HG02870 (cell line): ENCODE results near the gene LARP4B.

ENCODE experiments used
- ATAC-seq: cut with Tn5 transposase; IDR thresholded peaks from one replicate; pipeline ENCODE4 v1.9.1; 2021; ENCODE audit warnings: mild to moderate bottlenecking, moderate library complexity; ENCODE audit not compliant: unreplicated experiment

The LARP4B gene

DNA sequence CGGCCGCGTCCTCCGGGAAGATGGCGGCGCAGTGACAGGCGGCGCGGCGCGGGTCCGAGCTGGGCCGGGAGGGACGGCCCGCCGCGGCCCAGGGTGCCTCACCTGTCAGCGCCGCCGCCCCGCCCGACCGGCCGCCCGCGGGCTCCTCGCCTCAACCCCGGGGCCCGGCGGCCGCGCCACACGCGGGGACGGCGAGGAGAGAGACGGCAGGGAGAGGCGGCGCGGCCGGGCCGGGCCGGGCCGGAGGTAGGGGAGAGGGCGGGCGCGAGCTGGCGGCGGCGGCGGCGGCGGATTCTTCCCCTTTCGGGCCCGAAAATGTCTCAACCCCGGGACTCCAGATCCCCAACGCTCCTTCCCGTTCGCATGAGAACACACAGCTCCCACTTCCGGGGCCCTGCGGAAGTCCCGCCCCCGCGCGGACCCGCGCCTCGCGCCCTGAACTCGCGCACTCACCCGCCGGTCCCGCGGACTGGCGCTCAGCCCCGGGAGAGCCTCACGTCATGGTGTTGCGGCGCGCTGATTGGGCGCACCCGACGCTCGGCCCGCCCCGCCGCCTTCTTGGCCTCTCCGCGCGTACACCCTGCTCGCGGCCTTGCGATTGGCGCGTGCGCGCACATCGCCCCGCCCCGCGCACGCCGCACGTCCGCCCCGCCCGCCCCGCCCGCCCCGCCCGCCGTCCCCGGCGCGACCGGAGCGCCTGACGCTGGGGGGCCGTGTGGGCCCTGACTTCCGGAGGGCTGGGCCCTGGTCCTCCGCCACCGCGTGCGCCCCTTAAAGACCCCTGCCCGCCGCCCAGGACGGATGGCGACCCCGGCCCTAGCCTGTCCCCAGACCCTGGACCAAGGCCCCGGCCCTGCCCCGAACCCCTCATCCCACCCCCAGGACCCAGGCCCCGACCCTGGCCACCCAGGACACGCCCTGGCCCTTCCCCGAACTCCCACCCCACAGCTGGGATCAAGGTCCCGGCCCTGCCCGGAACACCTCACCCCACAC, at the start of gene LARP4B:
Gene LARP4B (minus strand): TSS at position 380 of the 993 bp plus-strand sequence. CDS start 45,984 bp downstream, outside the sequence.
- ATAC-seq, result peak; percentile 91

DNA sequence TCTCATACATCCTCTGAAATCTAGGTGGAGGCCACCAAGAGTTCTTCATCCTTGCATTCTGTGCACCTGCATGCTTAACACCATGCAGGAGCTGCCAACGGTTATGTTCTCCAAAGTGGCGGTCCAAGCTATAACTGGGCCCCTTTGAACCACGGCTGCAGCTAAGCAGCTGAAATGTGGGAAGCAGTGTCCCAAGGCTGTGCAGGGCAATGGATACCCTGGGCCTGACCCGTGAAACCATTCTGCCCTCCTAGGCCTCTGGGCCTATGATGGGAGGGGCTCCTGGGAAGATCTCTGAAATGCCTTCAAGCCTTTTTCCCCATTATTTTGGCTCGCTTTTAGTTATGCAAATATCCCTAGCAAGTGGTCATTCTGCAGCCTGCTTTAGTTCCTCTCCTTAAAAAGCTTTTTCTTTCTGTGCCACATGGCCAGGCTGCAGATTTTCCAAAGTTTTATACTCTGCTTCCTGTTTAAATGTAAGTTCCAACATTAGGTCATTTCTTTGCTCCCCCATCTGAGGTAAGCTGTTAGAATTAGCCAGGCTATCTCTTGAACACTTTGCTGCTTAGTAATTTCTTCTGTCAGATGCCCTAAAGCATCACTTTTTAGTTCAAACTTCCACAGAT, 49.1 kb upstream of the LARP4B start:
- no peak for ATAC-seq

DNA sequence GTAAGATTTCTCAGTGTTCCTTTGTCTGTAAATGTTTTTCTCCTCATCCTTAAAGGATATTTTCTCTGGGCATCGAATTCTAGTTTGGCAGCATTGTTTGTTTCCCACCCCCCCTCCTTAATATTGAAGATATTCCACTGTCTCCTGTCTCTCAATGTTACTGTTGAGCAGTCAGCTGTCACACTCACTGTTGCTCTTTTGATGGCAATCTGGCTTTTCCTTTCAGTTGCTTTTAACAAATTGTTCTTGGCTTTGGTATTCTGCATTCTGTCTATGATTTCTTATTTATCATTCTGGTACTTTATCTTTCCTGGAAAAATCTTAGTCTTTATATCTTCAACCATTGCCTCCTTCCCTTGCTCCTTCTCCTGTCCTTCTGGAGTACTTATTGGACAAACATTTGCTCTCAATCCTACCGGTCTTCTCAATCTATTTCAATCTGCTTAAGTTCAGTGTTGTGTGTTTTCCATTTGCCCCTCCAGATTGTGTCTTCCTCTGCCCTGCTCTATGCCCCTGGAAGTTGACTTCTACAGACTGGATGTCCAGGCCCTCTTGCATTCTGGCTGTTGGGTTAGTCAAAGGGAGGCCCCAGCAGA, 47.4 kb upstream of the LARP4B start:
- ATAC-seq, result no peak

DNA sequence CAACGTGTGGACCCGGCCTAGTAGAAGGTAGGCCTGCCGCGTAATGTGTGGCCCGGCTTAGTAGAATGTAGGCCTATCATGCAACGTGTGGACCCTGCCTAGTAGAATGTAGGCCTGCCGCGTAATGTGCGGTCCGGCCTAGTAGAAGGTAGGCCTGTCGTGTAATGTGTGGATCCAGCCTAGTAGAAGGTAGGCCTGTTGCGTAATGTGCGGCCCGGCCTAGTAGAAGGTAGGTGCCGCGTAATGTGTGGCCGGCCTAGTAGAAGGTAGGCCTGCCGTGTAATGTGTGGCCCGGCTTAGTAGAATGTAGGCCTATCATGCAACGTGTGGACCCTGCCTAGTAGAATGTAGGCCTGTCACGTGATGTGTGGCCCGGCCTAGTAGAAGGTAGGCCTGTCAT, 44.8 kb upstream of the LARP4B start:
- no peak for ATAC-seq

DNA sequence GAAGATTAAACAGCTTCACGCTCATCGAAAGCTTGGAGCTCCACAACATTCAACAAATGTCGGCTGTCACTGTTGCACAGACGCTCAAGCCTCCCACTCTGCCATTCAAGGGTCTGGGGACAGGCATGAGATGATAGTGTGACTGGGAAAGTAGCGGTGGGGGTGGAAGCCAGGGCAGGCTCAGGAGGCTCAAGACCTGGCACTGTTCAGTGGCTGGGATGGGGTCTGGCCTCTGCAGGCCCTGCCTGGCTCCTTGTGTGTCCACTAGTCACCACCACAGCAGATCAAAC, 43.2 kb upstream of the LARP4B start:
- no peak for ATAC-seq

DNA sequence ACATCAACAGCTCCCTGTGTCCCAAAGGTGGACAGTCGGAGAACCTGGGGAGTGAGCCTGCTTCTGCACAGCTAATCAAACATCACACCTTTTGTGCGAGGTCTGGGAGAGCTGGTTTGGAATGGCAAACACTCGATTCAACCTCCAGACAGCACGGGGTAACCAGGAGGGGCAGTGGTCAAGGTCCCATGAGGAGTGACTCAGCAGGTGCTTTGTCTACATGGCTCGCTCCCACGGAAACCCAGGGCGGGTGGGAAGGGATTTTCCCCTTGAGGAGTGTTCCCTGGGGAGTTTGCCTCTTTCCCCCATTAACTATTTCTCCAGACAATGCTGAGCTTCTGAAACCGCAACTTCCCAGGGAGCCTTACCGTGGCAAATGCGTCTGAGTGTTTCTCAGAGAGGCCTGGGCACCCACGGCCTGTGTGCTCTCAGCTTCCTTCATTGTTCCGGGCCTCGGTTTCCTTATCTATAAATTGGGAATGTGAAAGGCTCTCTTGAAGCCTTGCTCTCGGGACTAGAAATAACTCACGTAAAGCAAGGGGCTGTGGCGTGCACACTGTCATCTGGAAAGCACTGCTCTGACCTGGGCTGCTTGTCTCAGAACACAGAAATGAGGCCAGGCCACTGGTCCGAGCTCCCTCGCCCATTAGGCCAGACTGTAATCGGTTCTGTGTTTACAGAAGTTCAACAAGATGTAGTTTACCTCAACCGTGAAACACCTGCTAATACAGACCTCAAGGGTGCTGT, 42.7 kb upstream of the LARP4B start:
- no peak for ATAC-seq

DNA sequence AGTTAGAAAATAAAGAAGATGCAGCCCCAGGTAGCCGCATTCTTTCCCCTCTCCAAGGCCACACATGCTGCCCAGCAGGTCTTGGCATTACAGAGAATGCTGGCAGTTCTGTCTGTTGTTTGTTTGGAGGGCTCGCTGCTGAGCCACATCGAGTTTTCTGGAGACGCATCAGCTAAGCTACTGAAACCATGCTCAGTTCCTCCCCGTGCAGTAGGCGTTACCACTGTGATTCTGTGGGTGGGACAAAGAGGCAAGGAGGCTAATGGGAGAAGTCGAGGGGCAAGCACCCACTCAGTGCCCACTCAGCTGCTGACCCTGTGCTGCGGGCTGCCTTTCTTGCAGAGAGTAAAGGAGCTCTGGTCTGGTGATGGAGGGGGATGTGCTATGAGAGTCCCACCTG, 41.3 kb upstream of the LARP4B start:
- peak; percentile 66 for ATAC-seq

DNA sequence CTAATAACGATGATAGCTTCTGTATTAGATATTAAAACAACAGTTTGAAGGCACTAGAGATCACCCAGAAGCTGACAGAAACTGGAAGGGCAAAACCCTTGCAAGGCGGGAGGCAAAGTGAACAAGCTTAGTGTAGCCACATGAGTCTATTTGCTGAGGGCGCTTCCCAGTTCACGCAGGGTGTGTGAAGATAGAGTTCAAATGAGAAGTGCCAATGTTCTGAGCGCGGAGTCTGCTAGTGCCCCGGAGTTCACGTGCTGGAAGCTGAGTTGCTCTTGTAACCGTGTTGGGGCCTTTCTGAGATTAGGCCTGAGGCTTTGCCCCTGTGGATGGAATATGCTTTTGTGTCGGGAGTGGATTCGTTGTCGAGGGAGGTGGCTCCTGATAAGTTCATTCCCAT, 40.1 kb upstream of the LARP4B start:
- ATAC-seq, result no peak

DNA sequence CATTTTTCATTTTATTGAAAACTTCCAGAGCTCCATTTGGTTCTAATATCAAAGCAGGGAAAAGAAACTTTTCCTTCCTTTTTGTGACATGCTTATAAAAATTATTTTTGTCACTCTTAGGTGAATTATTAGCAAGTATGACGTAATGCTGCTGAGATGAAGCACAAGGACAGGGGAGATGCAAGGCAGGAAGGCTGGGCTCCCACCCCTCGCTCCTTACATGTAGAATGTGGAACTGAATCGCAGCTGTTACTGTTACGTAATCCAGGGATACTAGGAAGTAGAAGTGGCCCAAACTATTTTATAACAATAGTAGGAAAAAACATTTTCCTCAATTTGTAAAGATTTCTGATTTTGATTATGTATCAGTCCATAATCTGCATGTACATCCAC, 39.6 kb upstream of the LARP4B start:
- ATAC-seq, result no peak

DNA sequence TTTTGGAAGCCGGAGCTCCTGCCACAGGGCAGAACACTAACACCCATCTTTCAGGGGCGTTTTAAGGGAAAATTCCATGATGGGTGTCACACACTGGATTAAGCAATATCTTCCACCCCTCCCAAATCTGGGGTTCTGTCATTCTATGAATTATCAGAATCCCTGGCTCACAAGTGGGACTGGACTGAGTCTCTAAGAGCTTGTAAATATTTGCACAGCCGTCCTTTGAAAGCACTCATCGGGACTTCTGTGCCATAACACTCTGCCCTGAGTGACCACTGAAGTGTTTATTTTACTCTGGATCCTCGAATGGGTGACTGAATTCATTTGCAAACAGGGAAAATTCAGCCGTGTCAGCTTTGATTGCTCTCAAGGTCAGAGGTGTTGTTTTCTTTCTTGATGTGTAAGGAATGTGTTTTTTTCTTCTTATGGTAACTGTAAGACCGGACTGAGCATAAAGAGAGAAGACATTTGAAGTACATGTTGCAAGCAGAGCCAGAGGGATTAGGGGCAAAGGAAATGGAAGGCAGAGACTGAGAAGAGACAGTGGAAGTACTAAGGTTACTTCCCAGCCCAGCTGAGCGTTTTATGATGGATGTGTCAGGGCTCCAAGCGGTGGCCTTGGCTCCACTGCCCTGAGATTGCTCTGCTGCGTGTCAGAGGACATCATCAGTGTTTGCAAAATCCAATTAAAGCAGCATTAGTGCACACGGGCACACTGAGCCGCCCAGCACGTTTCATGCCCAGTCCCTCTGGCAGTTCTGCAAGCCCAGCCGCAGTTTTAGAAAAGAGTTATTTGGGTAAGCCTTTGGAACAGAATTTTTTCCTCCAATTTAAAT, 39.0 kb upstream of the LARP4B start:
- ATAC-seq, result no peak

DNA sequence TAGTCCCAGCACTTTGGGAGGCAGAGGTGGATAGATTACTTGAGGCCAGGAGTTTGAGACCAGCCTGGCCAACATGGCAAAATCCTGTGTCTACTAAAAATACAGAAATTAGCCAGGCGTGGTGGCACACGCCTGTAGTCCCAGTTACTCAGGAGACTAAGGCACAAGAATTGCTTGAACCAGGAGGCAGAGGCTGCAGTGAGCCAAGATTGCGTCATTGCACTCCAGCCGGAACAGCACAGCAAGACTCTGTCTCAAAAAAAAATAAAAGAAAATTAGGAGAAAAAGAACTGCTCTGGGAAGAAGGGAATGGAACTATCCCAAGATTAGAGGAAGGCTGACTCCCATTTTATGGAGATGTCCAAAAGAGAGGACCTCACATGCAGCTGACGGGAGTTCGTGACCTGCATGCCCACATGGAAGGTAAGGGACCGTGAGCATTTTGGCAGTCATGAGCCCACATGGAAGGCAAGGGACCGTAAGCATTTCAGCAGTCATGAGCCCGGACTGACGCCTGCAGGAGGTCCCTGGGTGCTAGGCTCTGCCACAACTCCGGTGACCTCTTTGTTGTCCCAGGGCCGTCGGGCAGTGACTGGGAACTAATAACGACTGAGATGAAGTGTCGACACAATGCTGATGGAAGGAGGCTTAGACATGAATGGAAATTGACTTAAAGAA, 38.1 kb upstream of the LARP4B start:
- ATAC-seq, result no peak

DNA sequence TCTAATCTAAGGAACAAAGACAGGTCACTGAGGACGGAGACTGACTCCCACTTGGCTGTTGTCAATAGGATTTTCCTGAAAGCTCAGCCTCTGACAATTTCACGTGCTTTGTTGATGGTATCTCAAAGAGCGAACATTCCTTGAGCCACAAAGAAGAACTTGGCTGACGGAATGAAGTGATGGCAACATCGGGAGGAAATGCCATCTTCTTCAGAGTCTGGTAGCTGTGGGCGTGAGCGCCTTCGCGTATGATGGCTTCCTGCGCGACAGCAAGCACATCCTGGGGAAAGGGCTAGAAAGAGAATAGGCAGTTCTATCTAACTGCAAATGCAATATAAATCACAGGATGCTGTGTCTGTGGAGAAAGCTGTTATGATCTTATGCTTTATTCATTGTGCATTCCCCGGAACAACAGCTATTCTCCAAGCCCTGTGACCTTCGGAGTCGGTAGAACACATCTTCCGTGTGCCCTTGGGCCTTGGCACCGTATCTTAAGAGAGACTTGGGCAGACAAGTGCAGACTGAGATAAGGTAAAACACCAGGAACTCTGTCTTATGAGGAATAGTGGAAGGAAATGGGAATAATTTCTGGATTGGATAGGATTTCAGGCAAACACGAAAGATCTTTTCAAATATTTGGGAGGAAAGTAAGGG, 37.2 kb upstream of the LARP4B start:
- ATAC-seq, result no peak

DNA sequence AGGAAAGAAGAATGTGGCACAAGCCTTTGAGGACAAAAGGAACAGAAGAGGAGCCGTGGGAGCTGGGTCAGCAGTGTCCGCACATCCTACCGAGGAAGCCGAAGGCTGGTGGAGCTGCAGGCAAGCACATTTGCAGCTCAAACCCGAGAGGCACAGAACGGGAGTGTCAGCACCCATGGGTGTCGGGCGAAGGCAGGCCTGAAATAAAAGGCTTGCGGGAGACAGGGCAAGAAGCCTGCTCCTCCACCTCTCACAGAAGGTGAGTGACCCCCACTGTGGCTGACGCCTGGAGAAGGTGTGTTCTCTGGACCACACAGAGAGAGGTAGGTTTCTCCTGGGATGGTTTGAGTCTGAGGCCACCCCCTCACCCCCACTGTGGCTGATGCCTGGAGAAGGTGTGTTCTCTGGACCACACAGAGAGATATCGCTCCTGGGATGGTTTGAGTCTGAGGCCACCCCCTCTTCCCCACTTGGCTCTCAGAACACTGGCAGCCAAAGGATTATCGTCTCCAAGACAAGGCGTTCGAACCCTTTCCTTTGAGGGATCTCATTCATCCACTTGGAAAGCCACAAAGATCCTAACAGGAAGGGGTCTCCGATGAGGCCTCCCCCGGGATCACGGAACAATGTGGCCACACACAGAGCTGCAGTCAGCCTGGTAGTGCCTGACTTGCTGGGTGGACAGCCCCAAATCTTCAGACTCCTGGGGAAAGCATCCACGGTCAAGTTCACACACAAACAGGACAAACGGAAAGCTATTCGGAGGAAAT, 35.1 kb upstream of the LARP4B start:
- ATAC-seq, result no peak

DNA sequence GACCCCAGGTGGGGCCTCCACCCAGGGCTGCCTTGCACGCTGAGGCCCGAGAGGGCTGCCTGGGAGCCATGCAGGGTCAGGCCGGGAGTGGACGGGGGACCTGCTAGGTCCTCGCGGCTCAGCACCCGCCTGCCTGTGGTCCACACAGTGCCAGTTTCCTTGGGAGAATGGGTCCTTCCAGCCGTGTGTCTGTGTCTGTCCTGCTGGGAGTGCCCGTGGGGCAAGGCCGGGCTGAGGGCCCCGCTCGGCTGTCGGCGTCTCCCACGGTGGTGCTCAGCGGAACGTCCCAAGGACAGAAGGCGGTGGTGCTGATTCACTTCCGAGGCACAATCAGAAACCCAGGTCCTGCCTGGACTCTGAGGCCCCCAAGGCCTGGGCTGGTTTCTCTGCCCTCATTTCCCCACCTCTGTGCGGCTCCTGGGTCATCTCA, 33.5 kb upstream of the LARP4B start:
- no peak for ATAC-seq

DNA sequence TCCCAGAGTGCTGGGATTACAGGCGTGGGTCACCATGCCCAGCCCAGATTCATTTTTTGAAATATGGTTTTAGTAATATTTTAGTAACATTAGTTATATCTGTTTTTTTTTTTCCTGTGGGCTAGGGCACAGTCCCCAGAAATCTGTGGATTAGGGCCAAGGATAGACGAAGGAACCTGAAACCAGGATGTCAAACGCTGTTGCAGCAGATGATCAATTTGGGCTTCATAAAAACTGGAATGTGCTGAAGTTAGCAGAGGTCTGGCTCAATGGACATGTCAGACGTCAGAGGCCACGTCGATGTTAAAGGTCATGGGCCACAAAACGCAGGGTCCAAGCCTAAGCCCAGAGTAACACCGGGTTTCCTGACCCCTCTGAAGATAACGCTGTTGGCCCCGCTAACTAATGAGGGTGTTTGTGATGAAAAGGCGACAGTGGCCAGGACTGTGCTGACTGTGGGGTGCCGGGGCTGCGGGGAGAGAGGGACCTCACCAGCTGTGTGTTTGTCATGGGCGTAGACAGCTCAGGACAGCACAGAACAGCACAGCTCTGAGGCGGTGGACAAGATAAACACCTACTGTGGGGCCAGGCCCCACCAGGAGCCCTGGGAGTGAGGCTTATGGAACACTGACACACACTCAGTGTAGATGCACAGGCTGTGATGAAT, 32.9 kb upstream of the LARP4B start:
- ATAC-seq, result no peak

DNA sequence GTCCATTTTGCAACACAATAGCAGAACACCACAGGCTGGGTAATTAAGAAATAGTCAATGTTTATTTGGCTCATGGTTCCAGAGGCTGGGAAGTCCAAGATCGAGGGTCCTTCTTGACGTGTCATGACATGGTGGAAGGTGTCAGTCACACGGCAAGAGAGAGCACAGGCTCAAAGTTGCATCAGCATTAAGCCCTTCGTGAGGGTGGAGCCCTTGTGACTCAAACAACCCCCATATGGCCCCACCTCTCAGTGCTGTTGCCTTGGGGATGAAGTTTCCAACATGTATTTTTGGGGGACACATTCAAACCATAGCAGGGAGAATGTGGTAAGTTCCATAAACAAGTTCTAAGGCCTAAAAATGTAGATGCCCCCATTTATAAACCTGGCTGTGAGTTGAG, 32.1 kb upstream of the LARP4B start:
- no peak for ATAC-seq

DNA sequence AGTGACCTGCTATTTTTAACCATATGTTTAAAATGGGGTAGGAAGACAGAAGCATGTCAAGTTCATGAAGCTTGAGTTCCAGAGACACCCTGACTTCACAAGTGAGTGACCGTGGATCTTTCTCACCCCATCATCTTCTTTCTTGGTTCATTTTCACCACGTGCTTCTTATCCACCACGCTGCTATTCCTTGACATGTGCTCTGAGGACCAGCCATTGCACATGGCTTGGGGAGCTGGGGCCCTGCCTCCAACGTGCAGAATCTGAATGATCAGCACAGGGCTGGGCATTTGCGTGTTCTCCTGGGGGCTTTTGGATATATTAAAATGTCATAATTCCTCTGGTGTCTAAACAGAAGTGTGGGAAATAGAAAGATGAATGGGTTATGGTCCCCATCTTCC, 31.7 kb upstream of the LARP4B start:
- no peak for ATAC-seq

DNA sequence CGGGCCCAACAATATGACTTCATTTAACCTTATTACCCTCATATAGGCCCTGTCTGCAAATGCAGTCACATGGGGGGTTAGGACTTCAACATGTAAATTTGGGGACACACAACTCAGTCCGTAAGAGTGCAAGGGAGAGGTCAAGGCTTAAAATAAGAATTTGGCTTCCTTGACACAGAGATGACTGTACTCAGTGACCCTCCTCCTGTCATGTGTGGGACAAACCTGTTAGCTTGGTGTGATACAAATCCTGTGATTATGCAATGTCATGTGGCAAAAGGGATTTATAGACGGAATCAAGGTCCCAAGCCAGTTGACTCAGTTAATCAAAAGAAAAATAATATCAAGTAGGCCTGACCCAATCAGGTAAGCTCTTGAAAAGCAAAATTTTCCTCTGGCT, 30.8 kb upstream of the LARP4B start:
- no peak for ATAC-seq
